HL-60 (cell line): ENCODE measurements around the gene TCEANC2.

Source experiments
- CTCF ChIP-seq: IDR thresholded peaks from one replicate; pipeline ENCODE4 v1.5.1; 2011; ENCODE audit warnings: low read length, control low read depth, inconsistent platforms; ENCODE audit not compliant: insufficient read depth
- GABPA ChIP-seq: IDR thresholded peaks from 2 replicates; pipeline ENCODE4 v1.6.1; 2012; ENCODE audit warnings: low read depth
- POLR2AphosphoS5 ChIP-seq: IDR thresholded peaks from 2 replicates; pipeline ENCODE4 v1.6.1; 2012; ENCODE audit warnings: low read depth
- REST ChIP-seq: IDR thresholded peaks from 2 replicates; pipeline ENCODE4 v1.6.1; 2012; ENCODE audit warnings: low read depth; ENCODE audit not compliant: insufficient replicate concordance

GRCh38 chr1:54120018-54120697 lies 66.8 kb downstream of the TCEANC2 start:
- no peak for TF ChIP-seq CTCF
- TF ChIP-seq POLR2AphosphoS5 = no peak
- no peak for TF ChIP-seq REST
- no peak for TF ChIP-seq GABPA
